ENCODE measurements around the gene GIMAP7. TPM values are rescaled to one million over a fixed set of nuclear protein-coding genes. Genes with fewer than 3 reads are reported as not detected.
"Not testable (repeated sequence)": the region's sequence is repeated elsewhere in the genome, so short reads cannot be mapped to it uniquely, and the experiment has no call there.

GIMAP7 gene
- total and polyA plus RNA-seq, 9 donors = 2.3 to 30.3 (median 7.1) TPM

DNA sequence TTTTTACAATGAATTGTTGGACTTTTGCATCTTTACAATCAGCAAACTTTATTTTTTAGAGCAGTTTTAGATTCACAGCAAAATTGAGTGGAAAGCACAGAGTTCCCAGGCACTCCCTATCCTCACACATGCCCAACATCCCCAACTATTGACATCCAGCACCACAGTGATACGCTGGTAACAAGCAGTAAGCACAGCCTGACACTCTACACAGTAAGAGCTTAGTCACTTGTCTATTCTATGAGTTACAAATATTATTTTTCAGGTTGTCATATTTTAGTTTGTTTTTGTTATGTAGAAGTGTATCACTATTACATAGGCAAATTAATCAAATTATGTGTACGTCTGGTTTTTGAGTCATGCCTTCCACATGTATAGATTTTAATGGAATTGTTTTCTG, 27.0 kb upstream of the GIMAP7 start:
- Histone ChIP-seq H3K36me3 (no peaks in the 10 kb centered on the region), H3K9me3 (no peaks in the 10 kb centered on the region), H3K4me1 (ENCODE audit: insufficient read depth) (no peaks in the 10 kb centered on the region), H3K4me3 (no peak overlapping the region), H3K27ac (no peak overlapping the region), H3K27me3 (no peaks in the 10 kb centered on the region)
- no peak for TF ChIP-seq EP300 (IDR thresholded peaks at IDR 0.05)
- TF ChIP-seq, protein P1, sequence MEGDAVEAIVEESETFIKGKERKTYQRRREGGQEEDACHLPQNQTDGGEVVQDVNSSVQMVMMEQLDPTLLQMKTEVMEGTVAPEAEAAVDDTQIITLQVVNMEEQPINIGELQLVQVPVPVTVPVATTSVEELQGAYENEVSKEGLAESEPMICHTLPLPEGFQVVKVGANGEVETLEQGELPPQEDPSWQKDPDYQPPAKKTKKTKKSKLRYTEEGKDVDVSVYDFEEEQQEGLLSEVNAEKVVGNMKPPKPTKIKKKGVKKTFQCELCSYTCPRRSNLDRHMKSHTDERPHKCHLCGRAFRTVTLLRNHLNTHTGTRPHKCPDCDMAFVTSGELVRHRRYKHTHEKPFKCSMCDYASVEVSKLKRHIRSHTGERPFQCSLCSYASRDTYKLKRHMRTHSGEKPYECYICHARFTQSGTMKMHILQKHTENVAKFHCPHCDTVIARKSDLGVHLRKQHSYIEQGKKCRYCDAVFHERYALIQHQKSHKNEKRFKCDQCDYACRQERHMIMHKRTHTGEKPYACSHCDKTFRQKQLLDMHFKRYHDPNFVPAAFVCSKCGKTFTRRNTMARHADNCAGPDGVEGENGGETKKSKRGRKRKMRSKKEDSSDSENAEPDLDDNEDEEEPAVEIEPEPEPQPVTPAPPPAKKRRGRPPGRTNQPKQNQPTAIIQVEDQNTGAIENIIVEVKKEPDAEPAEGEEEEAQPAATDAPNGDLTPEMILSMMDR (IDR thresholded peaks at IDR 0.05) = no peak
- no peak for TF ChIP-seq POLR2A (IDR thresholded peaks at IDR 0.05)
- 60 to 85% (median 81%) methylated on average over 2 of the region's 2 CpGs for WGBS, 3 donors
- intact Hi-C loops (cut with DNase I) = no loop called here
- no peak for DNase-seq

DNA sequence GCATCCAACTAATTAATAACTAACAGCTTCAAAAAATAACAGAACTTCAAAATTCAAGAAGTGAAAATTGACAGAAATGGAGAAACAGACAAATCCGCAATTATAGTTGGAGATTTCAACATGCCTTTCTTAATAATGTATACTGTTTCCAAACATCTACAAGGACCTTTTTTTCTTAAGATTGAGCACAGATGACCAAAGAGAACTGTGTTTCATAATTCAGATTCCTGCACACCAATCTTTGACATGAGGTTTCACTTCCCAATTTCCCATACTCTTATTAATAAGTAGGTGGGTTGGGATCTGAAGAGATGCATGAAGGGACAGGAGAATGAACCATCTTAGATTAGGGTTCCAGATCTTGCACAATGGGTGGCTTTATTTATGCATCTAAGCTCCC, 24.9 kb upstream of the GIMAP7 start:
- WGBS, 3 donors = 85 to 93% (median 86%) methylated on average over 1 of the region's 1 CpG
- Histone ChIP-seq H3K4me3 (no peak overlapping the region), H3K36me3 (no peaks in the 10 kb centered on the region), H3K27me3 (no peaks in the 10 kb centered on the region), H3K4me1 (ENCODE audit: insufficient read depth) (no peaks in the 10 kb centered on the region), H3K9me3 (no peaks in the 10 kb centered on the region), H3K27ac (no peak overlapping the region)
- DNase-seq = no peak
- TF ChIP-seq, protein P1 (IDR thresholded peaks at IDR 0.05) = no peak
- no peak for TF ChIP-seq POLR2A (IDR thresholded peaks at IDR 0.05)
- intact Hi-C loops (cut with DNase I) = no loop called here

DNA sequence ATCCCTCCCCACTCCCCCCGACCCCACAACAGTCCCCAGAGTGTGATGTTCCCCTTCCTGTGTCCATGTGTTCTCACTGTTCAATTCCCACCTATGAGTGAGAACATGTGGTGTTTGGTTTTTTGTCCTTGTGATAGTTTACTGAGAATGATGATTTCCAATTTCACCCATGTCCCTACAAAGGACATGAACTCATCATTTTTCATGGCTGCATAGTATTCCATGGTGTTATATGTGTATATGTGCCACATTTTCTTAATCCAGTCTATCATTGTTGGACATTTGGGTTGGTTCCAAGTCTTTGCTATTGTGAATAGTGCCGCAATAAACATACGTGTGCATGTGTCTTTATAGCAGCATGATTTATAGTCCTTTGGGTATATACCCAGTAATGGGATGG, 21.2 kb upstream of the GIMAP7 start:
- H3K4me3 ChIP-seq; DNase-seq; H3K9me3 ChIP-seq; H3K27me3 ChIP-seq; H3K27ac ChIP-seq; H3K36me3 ChIP-seq; intact Hi-C loops (cut with DNase I); H3K4me1 ChIP-seq (ENCODE audit: insufficient read depth): not testable (repeated sequence)
- WGBS, 3 donors = 61 to 85% (median 64%) methylated on average over 2 to 3 of the region's 3 CpGs

DNA sequence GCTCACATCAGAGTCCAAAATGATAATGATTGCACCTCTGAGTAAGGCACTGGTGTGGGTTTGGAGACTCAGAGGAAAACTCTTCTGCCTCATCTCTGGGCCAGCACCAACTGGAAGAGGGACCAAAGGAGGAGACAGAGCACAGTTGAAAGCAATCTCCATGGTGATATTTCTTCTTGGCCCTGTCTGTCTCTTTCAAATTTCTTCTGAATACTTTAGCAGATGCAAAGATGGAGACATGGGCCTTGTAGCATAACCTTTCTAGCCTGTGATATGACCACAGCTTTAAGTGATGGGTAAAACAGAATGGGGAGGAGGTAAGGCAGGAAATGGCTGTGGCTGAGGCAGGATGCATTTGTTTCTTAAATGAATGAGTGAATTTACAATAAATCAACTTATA, 12.2 kb upstream of the GIMAP7 start:
- H3K27me3 ChIP-seq = no peaks in the 10 kb centered on the region
- no peak for TF ChIP-seq POLR2A (IDR thresholded peaks at IDR 0.05)
- TF ChIP-seq, protein P1 (IDR thresholded peaks at IDR 0.05) = no peak
- no peak for TF ChIP-seq EP300 (IDR thresholded peaks at IDR 0.05)
- no peaks in the 10 kb centered on the region for H3K36me3 ChIP-seq
- H3K9me3 ChIP-seq = no peaks in the 10 kb centered on the region
- intact Hi-C loops (cut with DNase I) = no loop called here
- H3K4me1 ChIP-seq (ENCODE audit: insufficient read depth) = no peaks in the 10 kb centered on the region
- H3K27ac ChIP-seq = no peak overlapping the region
- DNase-seq = no peak
- H3K4me3 ChIP-seq = no peak overlapping the region

- WGBS, 3 donors = 73 to 82% (median 75%) methylated on average over 4 of the region's 4 CpGs
- Histone ChIP-seq H3K36me3 (no peaks in the 10 kb centered on the region), H3K27ac (no peak overlapping the region), H3K4me3 (no peak overlapping the region), H3K4me1 (ENCODE audit: insufficient read depth) (no peaks in the 10 kb centered on the region), H3K27me3 (no peaks in the 10 kb centered on the region), H3K9me3 (no peaks in the 10 kb centered on the region)
- no peak for DNase-seq
- intact Hi-C loops (cut with DNase I) = no loop called here
- no peak for TF ChIP-seq POLR2A (IDR thresholded peaks at IDR 0.05)
- no peak for TF ChIP-seq EP300 (IDR thresholded peaks at IDR 0.05)
- TF ChIP-seq, protein P1 (IDR thresholded peaks at IDR 0.05) = no peak
Measured at GRCh38 chr7:150503155-150503554, 11.5 kb upstream of the GIMAP7 start.
